Measurements from ENCODE around the gene G6PC3.

- TF ChIP-seq, protein P1, sequence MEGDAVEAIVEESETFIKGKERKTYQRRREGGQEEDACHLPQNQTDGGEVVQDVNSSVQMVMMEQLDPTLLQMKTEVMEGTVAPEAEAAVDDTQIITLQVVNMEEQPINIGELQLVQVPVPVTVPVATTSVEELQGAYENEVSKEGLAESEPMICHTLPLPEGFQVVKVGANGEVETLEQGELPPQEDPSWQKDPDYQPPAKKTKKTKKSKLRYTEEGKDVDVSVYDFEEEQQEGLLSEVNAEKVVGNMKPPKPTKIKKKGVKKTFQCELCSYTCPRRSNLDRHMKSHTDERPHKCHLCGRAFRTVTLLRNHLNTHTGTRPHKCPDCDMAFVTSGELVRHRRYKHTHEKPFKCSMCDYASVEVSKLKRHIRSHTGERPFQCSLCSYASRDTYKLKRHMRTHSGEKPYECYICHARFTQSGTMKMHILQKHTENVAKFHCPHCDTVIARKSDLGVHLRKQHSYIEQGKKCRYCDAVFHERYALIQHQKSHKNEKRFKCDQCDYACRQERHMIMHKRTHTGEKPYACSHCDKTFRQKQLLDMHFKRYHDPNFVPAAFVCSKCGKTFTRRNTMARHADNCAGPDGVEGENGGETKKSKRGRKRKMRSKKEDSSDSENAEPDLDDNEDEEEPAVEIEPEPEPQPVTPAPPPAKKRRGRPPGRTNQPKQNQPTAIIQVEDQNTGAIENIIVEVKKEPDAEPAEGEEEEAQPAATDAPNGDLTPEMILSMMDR (IDR thresholded peaks at IDR 0.05; ENCODE audit: insufficient read depth, low read length): no peak
- TF ChIP-seq GABPA (IDR thresholded peaks at IDR 0.05; ENCODE audit: low read depth): no peak
These were observed 14.4 kb downstream of the G6PC3 start for GRCh38 chr17:44084921-44085320.
